H9 (cell line): Measurements from ENCODE around the gene KCNK1. TPM values are rescaled to one million over a fixed set of nuclear protein-coding genes. Genes with fewer than 3 reads are reported as not detected.

Experiments
- DNase-seq: peaks from one replicate; pipeline ENCODE4 v3.0.0-alpha.2; 2017
- H2AFZ ChIP-seq: one replicate; pipeline ENCODE4 v1.6.1; 2013; ENCODE audit warnings: mild to moderate bottlenecking, low read length, control low read depth, moderate library complexity
- H2AK5ac ChIP-seq: 2 replicates; pipeline ENCODE4 v1.6.1; 2013; ENCODE audit warnings: low read length, control low read depth, mixed read lengths; ENCODE audit not compliant: insufficient read length
- H2BK120ac ChIP-seq: one replicate; pipeline ENCODE4 v1.6.1; 2013; ENCODE audit warnings: low read depth, mild to moderate bottlenecking, low read length, control low read depth, inconsistent platforms; ENCODE audit not compliant: poor library complexity, severe bottlenecking
- H2BK12ac ChIP-seq: 2 replicates; pipeline ENCODE4 v1.6.1; 2013; ENCODE audit warnings: low read length, control low read depth, mixed read lengths, low read depth; ENCODE audit not compliant: insufficient read length
- H2BK15ac ChIP-seq: 2 replicates; pipeline ENCODE4 v1.6.1; 2013; ENCODE audit warnings: low read depth, low read length, control low read depth
- H2BK20ac ChIP-seq: one replicate; pipeline ENCODE4 v1.6.1; 2013; ENCODE audit warnings: low read depth, mild to moderate bottlenecking, low read length, control low read depth, inconsistent platforms; ENCODE audit not compliant: poor library complexity, severe bottlenecking
- H2BK5ac ChIP-seq: 2 replicates; pipeline ENCODE4 v1.6.1; 2013; ENCODE audit warnings: low read length, control low read depth, mixed read lengths; ENCODE audit not compliant: insufficient read length
- H3K14ac ChIP-seq: 2 replicates; pipeline ENCODE4 v1.6.1; 2013; ENCODE audit warnings: low read length, control low read depth; ENCODE audit not compliant: insufficient read depth
- H3K18ac ChIP-seq: 2 replicates; pipeline ENCODE4 v1.6.1; 2013; ENCODE audit warnings: low read depth, mild to moderate bottlenecking, mixed read lengths, low read length, control low read depth; ENCODE audit not compliant: insufficient read length
- H3K23ac ChIP-seq: 2 replicates; pipeline ENCODE4 v1.6.1; 2013; ENCODE audit warnings: low read length, control low read depth, mixed read lengths, low read depth; ENCODE audit not compliant: insufficient read length
- H3K23me2 ChIP-seq: 2 replicates; pipeline ENCODE4 v1.6.1; 2013; ENCODE audit warnings: low read depth, mild to moderate bottlenecking, mixed read lengths, low read length, control low read depth; ENCODE audit not compliant: insufficient read length, poor library complexity, severe bottlenecking
- H3K27ac ChIP-seq: 2 replicates; pipeline ENCODE4 v1.5.1; 2013; ENCODE audit warnings: low read length, control low read depth, mixed read lengths, low read depth; ENCODE audit not compliant: insufficient read length
- H3K27me3 ChIP-seq: 2 replicates; pipeline ENCODE4 v1.6.1; 2013; ENCODE audit warnings: low read length, control low read depth, inconsistent platforms; ENCODE audit not compliant: insufficient read depth
- H3K4ac ChIP-seq: 2 replicates; pipeline ENCODE4 v1.6.1; 2013; ENCODE audit warnings: low read depth, mild to moderate bottlenecking, control low read depth, inconsistent platforms, low read length, moderate library complexity
- H3K4me1 ChIP-seq: 2 replicates; pipeline ENCODE4 v1.6.1; 2013; ENCODE audit warnings: low read length, control low read depth, inconsistent platforms; ENCODE audit not compliant: insufficient read depth
- H3K4me2 ChIP-seq: 2 replicates; pipeline ENCODE4 v1.6.1; 2013; ENCODE audit warnings: low read length, control low read depth, mixed read lengths; ENCODE audit not compliant: insufficient read length, insufficient read depth
- H3K56ac ChIP-seq: 2 replicates; pipeline ENCODE4 v1.6.1; 2013; ENCODE audit warnings: low read depth, mild to moderate bottlenecking, mixed read lengths, low read length, control low read depth; ENCODE audit not compliant: insufficient read length
- H3K79me1 ChIP-seq: 2 replicates; pipeline ENCODE4 v1.6.1; 2013; ENCODE audit warnings: low read depth, mild to moderate bottlenecking, moderate library complexity, low read length, control low read depth, inconsistent platforms; ENCODE audit not compliant: insufficient read depth, poor library complexity, severe bottlenecking
- H3K79me2 ChIP-seq: 2 replicates; pipeline ENCODE4 v1.6.1; 2013; ENCODE audit warnings: low read length, control low read depth, inconsistent platforms; ENCODE audit not compliant: insufficient read depth
- H3K9ac ChIP-seq: 2 replicates; pipeline ENCODE4 v1.6.1; 2013; ENCODE audit warnings: low read length, control low read depth, mixed read lengths; ENCODE audit not compliant: insufficient read length; ENCODE audit errors: extremely low read depth
- H3K9me3 ChIP-seq: one replicate; pipeline ENCODE4 v1.6.1; 2013; ENCODE audit warnings: low read depth, low read length, inconsistent platforms; ENCODE audit not compliant: control insufficient read depth
- H3T11ph ChIP-seq: one replicate; pipeline ENCODE4 v1.6.1; 2013; ENCODE audit warnings: mild to moderate bottlenecking, low read length, control low read depth, inconsistent platforms
- H4K20me1 ChIP-seq: one replicate; pipeline ENCODE4 v1.6.1; 2013; ENCODE audit not compliant: control insufficient read depth, insufficient read length, insufficient read depth
- H4K5ac ChIP-seq: 2 replicates; pipeline ENCODE4 v1.6.1; 2013; ENCODE audit warnings: low read depth, mild to moderate bottlenecking, mixed read lengths, low read length, control low read depth; ENCODE audit not compliant: insufficient read length
- H4K8ac ChIP-seq: replicated peaks from 2 replicates; pipeline ENCODE4 v1.6.1; 2013; ENCODE audit warnings: low read length, control low read depth, mixed read lengths, low read depth; ENCODE audit not compliant: insufficient read length
- H4K91ac ChIP-seq: 2 replicates; pipeline ENCODE4 v1.6.1; 2013; ENCODE audit warnings: low read depth, mild to moderate bottlenecking, moderate library complexity, mixed read lengths, low read length, control low read depth; ENCODE audit not compliant: insufficient read length
- H3K27ac Mint-ChIP-seq, 3 experiments: 2 replicates in 2 of 3; 3 replicates in 1 of 3; pipeline ENCODE4 v1.8.0; 2020 to 2021; ENCODE audit warnings: mixed read lengths in 3 of 3, mild to moderate bottlenecking in 1 of 3, moderate library complexity in 1 of 3
- H3K27me3 Mint-ChIP-seq: 2 replicates; pipeline ENCODE4 v1.8.0; 2021; ENCODE audit warnings: low read depth, mild to moderate bottlenecking, moderate library complexity, mixed read lengths
- H3K36me3 Mint-ChIP-seq, 3 experiments: 2 replicates in 2 of 3; 3 replicates in 1 of 3; pipeline ENCODE4 v1.8.0; 2020 to 2021; ENCODE audit warnings: low read depth in 3 of 3, mixed read lengths in 3 of 3; ENCODE audit not compliant: insufficient read depth in 1 of 3
- H3K4me1 Mint-ChIP-seq, 2 experiments: 2 replicates each; pipeline ENCODE4 v1.8.0; 2020; ENCODE audit warnings: mixed read lengths in 2 of 2
- H3K4me3 Mint-ChIP-seq, 2 experiments: 2 replicates in 1 of 2; 3 replicates in 1 of 2; pipeline ENCODE4 v1.8.0; 2020 to 2021; ENCODE audit warnings: mild to moderate bottlenecking in 2 of 2, mixed read lengths in 2 of 2, moderate library complexity in 1 of 2
- H3K9me3 Mint-ChIP-seq, 2 experiments: 2 replicates in 1 of 2; 3 replicates in 1 of 2; pipeline ENCODE4 v1.8.0; 2020; ENCODE audit warnings: mild to moderate bottlenecking in 2 of 2, mixed read lengths in 2 of 2, moderate library complexity in 1 of 2
- WGBS: extraction: QIAGEN DNeasy Blood & Tissue Kit; methylation state at CpG from one replicate; pipeline ENCODE4 v1.1.7; 2013; ENCODE audit warnings: missing lambda C conversion rate, low lambda C conversion rate, mixed read lengths; ENCODE audit not compliant: insufficient read length; ENCODE audit errors: extremely low coverage; 5-methylcytosine and 5-hydroxymethylcytosine counted together
- total RNA-seq: library from RNA; stranded (reverse); gene quantifications from 2 replicates; pipeline ENCODE4 v1.2.1, GENCODE V29; 2021
- TF ChIP-seq, protein P1 (sequence below): fragments of 200-600 bp; sonication (generic); conservative IDR thresholded peaks from 3 replicates; pipeline ENCODE4 v1.8.0; 2021; ENCODE audit warnings: antibody characterized with exemption, mild to moderate bottlenecking

The KCNK1 gene
- total RNA-seq, 1 experiment from 2014 or later: 9.9 TPM

DNA sequence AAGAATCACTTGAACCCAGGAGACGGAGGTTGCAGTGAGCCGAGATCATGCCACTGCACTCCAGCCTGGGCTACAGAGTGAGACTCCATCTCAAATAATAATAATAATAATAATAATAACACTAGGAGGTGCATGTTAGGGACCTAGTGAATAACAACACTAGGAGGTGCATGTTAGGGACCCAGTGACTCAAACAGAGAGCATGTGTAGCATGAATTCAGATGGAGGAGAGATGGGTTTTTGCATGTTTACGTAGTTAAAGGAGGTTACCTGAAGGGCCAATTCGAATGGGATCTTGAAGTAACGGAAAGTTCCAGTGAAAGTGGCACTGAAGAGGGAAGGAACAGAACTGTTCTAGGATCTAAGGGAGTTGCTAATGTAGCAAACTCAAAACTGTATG lies 7.1 kb upstream of the KCNK1 start:
- no peak overlapping the region for H2AK5ac ChIP-seq
- no peak overlapping the region for H2AFZ ChIP-seq
- TF ChIP-seq, protein P1, sequence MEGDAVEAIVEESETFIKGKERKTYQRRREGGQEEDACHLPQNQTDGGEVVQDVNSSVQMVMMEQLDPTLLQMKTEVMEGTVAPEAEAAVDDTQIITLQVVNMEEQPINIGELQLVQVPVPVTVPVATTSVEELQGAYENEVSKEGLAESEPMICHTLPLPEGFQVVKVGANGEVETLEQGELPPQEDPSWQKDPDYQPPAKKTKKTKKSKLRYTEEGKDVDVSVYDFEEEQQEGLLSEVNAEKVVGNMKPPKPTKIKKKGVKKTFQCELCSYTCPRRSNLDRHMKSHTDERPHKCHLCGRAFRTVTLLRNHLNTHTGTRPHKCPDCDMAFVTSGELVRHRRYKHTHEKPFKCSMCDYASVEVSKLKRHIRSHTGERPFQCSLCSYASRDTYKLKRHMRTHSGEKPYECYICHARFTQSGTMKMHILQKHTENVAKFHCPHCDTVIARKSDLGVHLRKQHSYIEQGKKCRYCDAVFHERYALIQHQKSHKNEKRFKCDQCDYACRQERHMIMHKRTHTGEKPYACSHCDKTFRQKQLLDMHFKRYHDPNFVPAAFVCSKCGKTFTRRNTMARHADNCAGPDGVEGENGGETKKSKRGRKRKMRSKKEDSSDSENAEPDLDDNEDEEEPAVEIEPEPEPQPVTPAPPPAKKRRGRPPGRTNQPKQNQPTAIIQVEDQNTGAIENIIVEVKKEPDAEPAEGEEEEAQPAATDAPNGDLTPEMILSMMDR: no peak
- H3K23ac ChIP-seq: no peak overlapping the region
- peaks cover 2% of the 10 kb centered on the region; the same call in 1 of the 2 replicates for H3K27me3 ChIP-seq
- no peak overlapping the region for H4K91ac ChIP-seq
- no peak overlapping the region for H2BK120ac ChIP-seq
- no peak overlapping the region for H3K27ac ChIP-seq
- H3K9me3 ChIP-seq: no peaks in the 10 kb centered on the region
- H3K27me3 Mint-ChIP-seq: peaks cover 33% of the 10 kb centered on the region
- H3K9ac ChIP-seq: no peak overlapping the region
- WGBS: no CpG with 5 or more reads among the region's 5 CpGs
- no peak overlapping the region for H2BK12ac ChIP-seq
- H3K4ac ChIP-seq: no peak overlapping the region
- no peaks in the 10 kb centered on the region for H3K79me1 ChIP-seq
- H3K4me1 ChIP-seq: no peaks in the 10 kb centered on the region
- H3K56ac ChIP-seq: no peak overlapping the region
- H3K23me2 ChIP-seq: no peaks in the 10 kb centered on the region
- no peak overlapping the region for H3K27ac Mint-ChIP-seq
- H2BK5ac ChIP-seq: no peak overlapping the region
- no peak overlapping the region for H4K8ac ChIP-seq
- H3T11ph ChIP-seq: no peak overlapping the region
- no peak overlapping the region for H2BK15ac ChIP-seq
- H3K79me2 ChIP-seq: no peaks in the 10 kb centered on the region
- H4K5ac ChIP-seq: no peak overlapping the region
- no peaks in the 10 kb centered on the region for H3K9me3 Mint-ChIP-seq
- no peaks in the 10 kb centered on the region for H4K20me1 ChIP-seq
- no peak for DNase-seq
- no peak overlapping the region for H3K14ac ChIP-seq
- H3K18ac ChIP-seq: no peak overlapping the region
- H3K4me1 Mint-ChIP-seq: peaks cover 10 to 17% of the 10 kb centered on the region in 2 experiments
- H2BK20ac ChIP-seq: no peak overlapping the region
- no peak overlapping the region for H3K4me3 Mint-ChIP-seq
- no peaks in the 10 kb centered on the region for H3K36me3 Mint-ChIP-seq
- no peak overlapping the region for H3K4me2 ChIP-seq
